Activated CD8-positive, alpha-beta memory T cell treated with anti-CD3 and anti-CD28 coated beads, Interleukin-2, amount 50 U/mL, for 4 hours (primary cell): ENCODE data around the gene ASCL4.

Source experiments
- DNase-seq: peaks from one replicate; pipeline ENCODE4 v3.0.0-alpha.2; 2020

Gene ASCL4

DNA sequence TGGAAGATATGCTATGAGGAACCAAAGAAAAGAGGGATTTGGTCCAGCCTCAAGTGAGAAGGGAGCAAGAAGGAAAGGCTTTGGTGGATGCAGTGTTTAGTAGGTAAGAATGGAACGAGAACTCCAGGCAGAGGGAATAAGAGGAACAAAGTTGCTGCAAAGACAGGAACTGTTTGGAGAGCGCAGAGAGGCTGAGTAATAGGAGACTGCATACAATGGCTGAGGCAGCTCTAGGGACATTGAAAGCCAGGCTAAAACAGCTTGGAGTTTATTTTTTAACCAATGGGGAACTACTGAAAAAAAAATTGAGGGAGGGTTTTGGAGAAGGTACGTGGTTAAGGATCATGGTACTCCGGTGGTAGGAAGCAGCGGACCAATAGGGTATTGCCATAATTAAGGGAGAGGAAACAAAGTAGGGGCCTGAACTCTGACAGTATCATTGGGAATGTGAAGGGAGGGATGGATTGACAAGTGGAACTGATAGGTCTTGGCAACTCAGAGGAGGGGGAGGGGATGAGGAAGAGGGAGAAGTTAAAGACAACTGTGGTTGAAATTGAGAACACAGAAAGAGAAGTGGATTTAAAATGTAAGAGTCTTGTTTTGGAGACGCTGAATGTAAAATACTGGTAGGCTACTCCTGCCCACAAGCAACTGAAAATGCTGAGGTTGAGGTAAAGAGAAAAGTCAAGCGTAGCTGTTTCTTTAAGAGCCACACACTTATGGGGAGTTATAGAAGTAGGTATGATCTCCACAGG, 4.8 kb downstream of the ASCL4 start:
- DNase-seq, result no peak

DNA sequence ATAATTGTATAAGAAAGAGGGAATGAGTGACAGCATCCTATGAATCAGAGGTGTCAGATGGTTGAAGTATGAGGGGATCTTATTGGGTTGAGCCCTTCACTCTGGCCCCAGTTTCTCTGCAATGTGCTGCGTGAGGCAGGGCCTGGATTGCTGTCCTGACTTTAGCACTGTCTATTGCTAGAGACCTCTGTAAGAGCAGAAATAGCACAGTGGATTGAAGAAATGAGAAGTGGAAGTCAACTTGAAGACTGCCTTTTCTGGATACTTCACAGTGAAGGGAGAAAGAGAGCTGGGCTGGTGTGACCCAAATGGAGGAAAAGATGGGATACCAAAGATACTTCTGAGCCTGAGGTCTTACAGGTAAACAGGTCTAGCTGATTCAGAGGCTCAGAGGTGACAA, 5.8 kb downstream of the ASCL4 start:
- DNase-seq, result no peak

DNA sequence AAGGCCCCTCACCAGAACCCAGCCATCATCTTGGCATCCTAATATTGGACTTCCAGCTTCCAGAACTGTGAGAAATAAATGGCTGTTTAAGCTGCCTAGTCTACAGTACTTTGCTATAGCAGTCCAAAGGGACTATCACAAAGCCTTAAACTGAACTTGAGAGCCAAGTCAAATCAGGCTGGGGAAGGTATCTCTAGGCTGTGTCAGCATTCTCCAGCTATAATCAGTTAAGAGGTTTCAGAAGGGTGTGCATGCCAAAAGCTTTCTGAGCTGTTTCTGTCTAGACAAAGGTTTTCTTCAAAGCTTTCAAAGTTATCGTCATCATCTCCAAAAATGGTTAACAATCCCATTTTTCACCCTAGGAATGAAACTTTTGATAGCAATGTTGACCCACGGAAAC, 7.6 kb downstream of the ASCL4 start:
- no peak for DNase-seq

GRCh38 chr12:107783406-107784376, 9.2 kb downstream of the ASCL4 start:
- no peak for DNase-seq

DNA sequence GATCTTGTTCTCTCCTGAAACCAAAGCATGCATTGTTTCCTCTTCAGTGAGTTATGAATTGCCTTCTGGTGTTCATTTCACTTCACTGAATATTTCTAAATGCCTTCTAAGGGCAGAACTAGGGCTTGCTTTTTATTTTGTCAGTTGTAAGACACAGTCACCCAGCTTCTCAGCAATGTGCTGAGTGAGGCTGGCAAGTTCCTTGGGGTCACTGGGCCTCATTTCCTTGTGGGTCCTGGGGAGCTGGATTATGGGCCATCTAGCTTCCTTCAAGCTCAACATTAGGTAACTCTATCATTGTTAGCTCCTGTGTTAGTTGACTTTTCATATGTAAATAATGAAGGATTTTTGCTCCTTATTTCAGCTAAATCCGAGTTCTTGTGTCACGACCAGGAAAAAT, 13.8 kb downstream of the ASCL4 start:
- no peak for DNase-seq

DNA sequence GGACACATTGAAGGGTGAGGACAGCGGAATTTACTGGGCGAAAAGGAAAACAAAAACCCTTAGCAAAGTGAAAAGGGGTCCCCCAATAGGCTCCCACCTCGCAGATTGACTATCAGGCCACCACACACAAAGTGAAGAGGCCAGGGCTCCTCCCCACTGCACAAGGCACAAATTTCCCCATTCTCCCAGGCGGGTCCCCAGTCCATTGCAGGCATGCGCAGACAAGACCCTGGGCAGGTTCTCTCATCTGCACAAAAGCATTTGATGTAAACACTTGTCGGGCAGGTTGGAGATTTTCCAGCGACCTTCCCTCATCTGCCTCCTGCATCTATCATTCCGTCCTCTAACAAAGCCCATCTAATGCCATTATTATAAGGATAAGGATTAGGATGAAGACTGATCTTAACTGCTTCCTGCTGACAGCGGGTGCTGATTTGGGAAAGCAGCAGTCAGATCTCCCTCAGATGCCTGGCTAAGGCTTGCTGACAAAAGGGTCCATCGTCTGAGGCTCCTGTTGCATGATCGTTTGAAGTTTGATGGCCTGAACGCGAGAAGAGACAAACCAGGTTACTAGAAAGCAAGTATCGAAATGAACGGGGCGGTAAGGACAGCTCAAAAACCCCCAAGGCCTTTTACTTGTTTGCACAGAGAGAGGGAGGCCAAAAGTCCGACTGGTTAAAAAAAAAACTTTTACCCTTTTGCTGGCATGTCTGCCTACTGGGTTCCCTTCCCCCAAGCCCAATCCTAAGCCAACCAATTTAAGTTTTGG, 14.4 kb downstream of the ASCL4 start:
- no peak for DNase-seq

GRCh38 chr12:107791465-107792089, 17.1 kb downstream of the ASCL4 start:
- DNase-seq, result no peak

GRCh38 chr12:107794451-107794850, 19.9 kb downstream of the ASCL4 start:
- DNase-seq, result no peak

GRCh38 chr12:107798580-107798979, 24.1 kb downstream of the ASCL4 start:
- no peak for DNase-seq

DNA sequence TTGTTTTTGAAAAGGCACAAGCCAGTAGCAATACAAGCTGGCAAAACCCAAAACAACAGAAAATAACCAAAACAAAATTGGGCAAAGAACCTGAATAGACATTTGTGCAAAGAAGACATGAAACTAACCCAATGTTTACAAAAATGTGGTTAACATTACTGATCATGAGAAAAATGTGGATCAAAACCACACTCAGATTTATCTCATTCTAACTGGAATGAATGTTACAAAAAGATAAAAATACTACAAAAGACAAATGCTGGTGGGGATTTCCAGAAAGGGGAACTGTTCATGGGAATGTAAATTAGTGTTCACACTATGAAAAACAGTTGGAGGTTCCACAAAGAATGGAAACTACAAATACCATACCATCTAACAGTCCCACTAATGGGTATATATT, 26.6 kb downstream of the ASCL4 start:
- no peak for DNase-seq

GRCh38 chr12:107803092-107803491, 28.6 kb downstream of the ASCL4 start:
- no peak for DNase-seq

GRCh38 chr12:107805488-107806180, 31.1 kb downstream of the ASCL4 start:
- no peak for DNase-seq

- DNase-seq, result no peak
These were observed 33.1 kb downstream of the ASCL4 start for GRCh38 chr12:107807471-107808150.

- DNase-seq, result no peak
These were observed 42.7 kb downstream of the ASCL4 start for GRCh38 chr12:107817250-107817649.

GRCh38 chr12:107818984-107819383, 44.5 kb downstream of the ASCL4 start:
- DNase-seq, result no peak

DNA sequence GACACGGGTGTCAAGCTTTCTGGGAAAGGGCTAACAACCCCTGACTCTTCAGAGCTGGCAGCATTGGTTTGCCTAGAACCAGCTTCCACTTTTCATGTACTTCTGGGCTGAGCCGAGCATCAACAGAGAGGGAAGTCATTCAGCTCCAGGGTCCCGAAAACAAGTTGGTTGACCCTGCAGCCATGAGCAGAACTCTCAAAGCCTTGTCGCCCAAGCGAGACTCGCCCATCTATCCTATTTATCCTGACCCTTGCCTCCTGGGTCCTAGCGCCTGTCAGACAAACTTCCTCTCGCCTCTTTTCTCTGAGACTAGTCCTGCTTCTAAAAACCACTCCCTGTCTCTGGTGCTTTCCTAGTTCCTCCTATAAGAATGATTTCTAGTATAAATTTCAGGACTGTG, 47.9 kb downstream of the ASCL4 start:
- no peak for DNase-seq
